HG02798 (cell line): ENCODE results near the gene ATP6AP1.

ENCODE experiments used
- ATAC-seq: cut with Tn5 transposase; IDR thresholded peaks from one replicate; pipeline ENCODE4 v1.9.1; 2021; ENCODE audit warnings: mild to moderate bottlenecking; ENCODE audit not compliant: unreplicated experiment, poor library complexity

The ATP6AP1 gene

DNA sequence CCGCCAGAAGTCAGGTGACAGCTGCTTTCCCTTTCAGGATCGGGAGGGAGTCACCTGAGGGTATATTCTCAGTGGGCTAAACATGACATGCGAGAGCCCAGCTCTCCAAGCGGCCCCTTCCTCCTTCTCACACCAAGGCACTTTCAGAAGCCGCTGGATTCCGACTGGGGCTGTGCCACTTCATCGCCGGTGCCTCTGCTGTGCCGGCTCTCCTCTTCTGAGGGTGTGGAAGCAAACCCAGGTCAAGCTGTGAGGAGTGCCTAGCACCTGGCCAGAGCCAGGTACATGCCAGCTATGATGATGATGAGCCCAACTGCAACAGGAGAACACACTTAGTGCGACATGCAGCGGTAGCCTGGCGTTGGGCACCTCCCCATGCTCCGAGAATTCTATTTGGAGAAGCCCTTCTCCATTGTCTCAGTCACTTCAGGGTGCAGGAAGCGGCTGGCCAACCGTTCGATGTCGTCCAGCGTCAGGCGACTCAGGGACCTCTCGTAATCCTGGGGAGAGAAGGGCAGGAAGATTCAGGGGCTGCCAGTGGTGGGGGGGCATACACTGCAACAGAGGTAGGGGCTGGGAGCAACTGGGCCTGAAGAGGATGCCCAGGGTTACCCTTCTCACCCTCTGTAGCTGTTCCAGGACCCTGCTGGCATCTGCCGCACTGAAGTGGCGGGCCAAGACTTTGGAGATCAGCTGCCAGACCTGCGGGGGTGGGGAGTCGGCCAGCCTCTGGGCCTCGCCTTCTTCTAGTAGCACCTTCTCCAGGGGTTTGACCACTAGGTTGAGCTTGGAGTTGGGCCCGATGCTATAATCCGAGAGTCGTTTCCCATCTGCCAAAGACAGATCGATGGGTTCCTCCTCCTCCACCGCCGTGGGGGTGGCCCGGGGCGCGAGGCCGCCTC, 56.9 kb downstream of the ATP6AP1 start:
- no peak for ATAC-seq

DNA sequence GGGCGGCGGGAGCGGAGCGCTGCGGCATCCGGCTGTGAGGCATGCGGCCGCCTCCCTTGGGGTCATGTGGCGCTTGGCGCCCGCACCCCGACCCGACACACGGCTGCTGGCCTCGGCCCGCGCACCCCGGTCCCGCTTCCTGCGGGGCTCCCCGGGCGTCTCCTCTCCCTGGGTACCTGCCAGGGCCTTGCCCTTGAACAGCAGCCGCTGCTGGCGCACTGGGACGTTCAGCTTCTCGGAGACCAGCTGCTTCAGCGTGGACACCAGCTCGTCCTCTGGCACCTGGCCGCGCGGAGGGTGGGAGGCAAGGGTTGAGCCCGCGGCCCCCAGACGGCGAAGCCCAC, 57.5 kb downstream of the ATP6AP1 start:
- no peak for ATAC-seq
